ENCODE data around the gene CA9. TPM values are rescaled to one million over a fixed set of nuclear protein-coding genes. Genes with fewer than 3 reads are reported as not detected.

CA9 gene
- total RNA-seq, 1 experiment from 2014 or later = 3.2 TPM

DNA sequence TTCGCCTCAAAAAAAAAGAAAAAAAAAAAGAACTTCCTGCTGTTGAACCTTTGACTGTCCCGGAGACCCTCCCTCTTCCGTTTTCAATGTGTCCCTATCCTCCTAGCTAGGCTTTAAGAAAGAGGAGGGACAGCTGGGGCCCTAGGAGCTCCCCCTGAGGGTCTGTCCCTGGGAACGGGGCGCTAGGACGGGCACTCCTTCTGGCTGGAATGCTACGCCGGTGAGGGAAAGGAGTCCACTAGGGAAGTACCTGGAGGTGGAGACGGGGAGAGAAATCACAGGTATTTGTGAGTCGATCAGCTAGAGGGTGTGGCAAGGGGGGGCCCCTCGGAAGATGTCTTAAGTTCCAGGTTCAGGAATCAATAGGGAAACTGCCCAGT is 27.6 kb upstream of the CA9 start:
- Histone ChIP-seq H3K27me3 (no peaks in the 10 kb centered on the region), H3K27ac (peak overlapping the region; percentile 37), H3K9me3 (replicated peaks) (no peaks in the 10 kb centered on the region), H3K36me3 (no peaks in the 10 kb centered on the region), H3K4me3 (peak overlapping the region; percentile 65), H3K4me1 (no peaks in the 10 kb centered on the region)
- peak; percentile 49 to 66 for DNase-seq

GRCh38 chr9:35646533-35647265 is 27.0 kb upstream of the CA9 start:
- Histone ChIP-seq H3K27me3 (no peaks in the 10 kb centered on the region), H3K27ac (peak overlapping the region; percentile 37), H3K36me3 (no peaks in the 10 kb centered on the region), H3K9me3 (replicated peaks) (no peaks in the 10 kb centered on the region), H3K4me3 (peak overlapping the region; percentile 65), H3K4me1 (no peaks in the 10 kb centered on the region)
- DNase-seq = peak; percentile 88 to 91

DNA sequence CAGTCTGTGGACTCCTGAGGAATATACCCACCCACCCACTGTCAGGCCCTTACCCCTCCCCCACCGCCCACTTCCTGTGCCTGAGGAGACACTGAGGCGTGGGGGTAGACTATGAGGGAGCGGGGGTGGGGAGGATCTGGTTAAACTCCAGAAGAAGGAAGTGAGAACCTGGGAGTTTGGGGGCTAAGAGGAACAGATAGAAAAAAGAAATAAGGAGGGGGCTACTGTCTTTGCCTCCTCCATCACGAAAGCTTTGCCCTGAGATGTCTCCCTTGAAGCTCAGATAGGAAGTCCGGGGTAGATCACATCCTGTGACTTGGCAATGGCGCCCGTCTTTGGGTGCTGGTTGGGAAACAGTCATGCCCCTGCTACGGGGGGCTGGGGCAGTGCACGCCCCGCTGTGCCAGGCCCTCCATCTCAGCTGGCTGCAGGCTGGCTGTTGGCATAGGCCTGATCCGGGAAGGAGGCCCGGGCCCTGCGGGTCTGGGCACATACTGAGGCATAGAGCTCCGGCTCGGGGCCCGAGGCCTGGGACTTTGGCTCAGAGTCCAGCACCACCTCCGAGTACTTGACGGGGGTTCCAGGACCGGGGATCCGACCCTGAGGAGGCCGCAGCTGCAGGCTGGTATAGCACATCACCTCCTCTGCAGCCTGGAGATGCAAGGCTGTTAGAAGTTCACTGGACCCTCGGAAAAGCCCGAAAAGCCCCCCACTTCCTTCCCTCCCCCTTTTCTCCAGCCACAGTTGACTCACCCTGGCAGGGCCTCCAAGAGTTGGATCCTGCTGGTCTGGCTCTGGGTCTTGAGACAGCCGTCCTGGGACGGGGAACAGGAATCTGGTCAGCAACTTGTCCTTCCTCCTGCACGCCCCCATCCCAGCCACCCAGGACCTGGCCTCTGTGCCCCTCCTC is 24.0 kb upstream of the CA9 start:
- no peak for DNase-seq

GRCh38 chr9:35650341-35651158 is 23.2 kb upstream of the CA9 start, which contains the start of gene SIT1:
Gene SIT1 (minus strand): TSS chr9:35650931. CDS start chr9:35650853, 78 bp downstream.
- Histone ChIP-seq H3K27ac (no peak within 1 kb of the TSS), H3K4me3 (no peak within 1 kb of the TSS), H3K27me3 (no peaks in the 10 kb centered on the region), H3K4me1 (no peaks in the 10 kb centered on the region), H3K36me3 (no peaks in the 10 kb centered on the region), H3K9me3 (replicated peaks) (no peaks in the 10 kb centered on the region)
- no peak for DNase-seq

More for the DNA sequence above, 24.0 kb upstream of the CA9 start:
- Histone ChIP-seq H3K9me3 (replicated peaks) (no peaks in the 10 kb centered on the region), H3K27ac (no peak overlapping the region), H3K36me3 (no peaks in the 10 kb centered on the region), H3K4me1 (no peaks in the 10 kb centered on the region), H3K27me3 (no peaks in the 10 kb centered on the region), H3K4me3 (no peak overlapping the region)

GRCh38 chr9:35651956-35652828 is 21.5 kb upstream of the CA9 start:
- Histone ChIP-seq H3K4me3 (no peak overlapping the region), H3K4me1 (no peaks in the 10 kb centered on the region), H3K36me3 (no peaks in the 10 kb centered on the region), H3K27me3 (no peaks in the 10 kb centered on the region), H3K27ac (no peak overlapping the region), H3K9me3 (replicated peaks) (no peaks in the 10 kb centered on the region)
- DNase-seq = no peak

- DNase-seq = no peak
- Histone ChIP-seq H3K9me3 (replicated peaks) (no peaks in the 10 kb centered on the region), H3K4me1 (no peaks in the 10 kb centered on the region), H3K27me3 (no peaks in the 10 kb centered on the region), H3K36me3 (no peaks in the 10 kb centered on the region), H3K4me3 (no peak overlapping the region), H3K27ac (no peak overlapping the region)
Observed at GRCh38 chr9:35652829-35653209, 20.9 kb upstream of the CA9 start.

- H3K4me1 ChIP-seq = no peaks in the 10 kb centered on the region
- no peak overlapping the region for H3K27ac ChIP-seq
- no peaks in the 10 kb centered on the region for H3K9me3 ChIP-seq (replicated peaks)
- no peak for DNase-seq
- no peaks in the 10 kb centered on the region for H3K27me3 ChIP-seq
- H3K36me3 ChIP-seq = no peaks in the 10 kb centered on the region
- H3K4me3 ChIP-seq = no peak overlapping the region
Observed at GRCh38 chr9:35653611-35654010, 20.1 kb upstream of the CA9 start.

GRCh38 chr9:35656348-35656747 is 17.4 kb upstream of the CA9 start:
- H3K36me3 ChIP-seq = no peaks in the 10 kb centered on the region
- no peaks in the 10 kb centered on the region for H3K4me1 ChIP-seq
- H3K9me3 ChIP-seq (replicated peaks) = no peaks in the 10 kb centered on the region
- no peaks in the 10 kb centered on the region for H3K27me3 ChIP-seq
- no peak overlapping the region for H3K27ac ChIP-seq
- no peak overlapping the region for H3K4me3 ChIP-seq
- peak in 1 of 2 experiments; percentile 29 for DNase-seq

DNA sequence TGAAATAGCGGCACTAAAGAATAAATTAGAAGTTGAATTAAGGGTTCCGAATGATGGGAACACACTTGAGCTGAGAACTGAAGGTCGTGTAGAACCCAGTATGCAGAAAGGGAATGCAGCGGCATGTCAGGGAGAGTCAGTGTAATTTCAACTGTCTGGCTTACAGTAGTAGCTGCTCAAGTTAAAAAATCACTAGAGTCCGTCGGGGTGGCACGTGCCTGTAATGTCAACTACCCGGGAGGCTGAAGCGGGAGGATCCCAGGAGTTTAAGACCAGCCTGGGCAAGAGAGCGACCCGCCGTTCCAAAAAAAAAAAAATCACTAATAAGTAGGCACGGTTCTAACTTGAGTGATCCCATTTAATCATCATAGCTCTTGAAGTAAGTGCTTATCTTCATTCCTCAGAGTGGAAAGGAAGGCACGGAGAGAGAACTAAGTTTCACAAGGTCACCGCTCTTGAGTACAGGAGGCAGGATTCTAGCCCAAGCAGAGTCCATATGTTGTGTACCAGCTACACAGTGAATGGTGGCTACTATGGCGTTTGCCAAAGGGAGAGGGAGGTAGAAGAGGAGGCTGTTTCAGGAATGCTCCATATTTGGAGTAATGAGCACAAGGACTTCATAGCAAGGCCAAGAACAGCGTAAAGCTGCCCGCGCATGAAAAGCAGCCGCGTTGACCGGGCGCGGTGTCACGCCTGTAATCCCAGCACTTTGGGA is 16.7 kb upstream of the CA9 start:
- Histone ChIP-seq H3K27me3 (no peaks in the 10 kb centered on the region), H3K4me3 (peak overlapping the region; percentile 83), H3K9me3 (replicated peaks) (no peaks in the 10 kb centered on the region), H3K4me1 (no peaks in the 10 kb centered on the region), H3K36me3 (no peaks in the 10 kb centered on the region), H3K27ac (peak overlapping the region; percentile 96)
- DNase-seq = no peak

GRCh38 chr9:35657546-35658136 is 16.1 kb upstream of the CA9 start, which contains the start of gene RMRP:
Gene RMRP (minus strand): TSS chr9:35658019.
- Histone ChIP-seq H3K27ac (peak within 1 kb of the TSS; percentile 96), H3K27me3 (no peaks in the 10 kb centered on the region), H3K9me3 (replicated peaks) (no peaks in the 10 kb centered on the region), H3K4me3 (peak within 1 kb of the TSS; percentile 83), H3K4me1 (no peaks in the 10 kb centered on the region), H3K36me3 (no peaks in the 10 kb centered on the region)
- peak; percentile 99 for DNase-seq

DNA sequence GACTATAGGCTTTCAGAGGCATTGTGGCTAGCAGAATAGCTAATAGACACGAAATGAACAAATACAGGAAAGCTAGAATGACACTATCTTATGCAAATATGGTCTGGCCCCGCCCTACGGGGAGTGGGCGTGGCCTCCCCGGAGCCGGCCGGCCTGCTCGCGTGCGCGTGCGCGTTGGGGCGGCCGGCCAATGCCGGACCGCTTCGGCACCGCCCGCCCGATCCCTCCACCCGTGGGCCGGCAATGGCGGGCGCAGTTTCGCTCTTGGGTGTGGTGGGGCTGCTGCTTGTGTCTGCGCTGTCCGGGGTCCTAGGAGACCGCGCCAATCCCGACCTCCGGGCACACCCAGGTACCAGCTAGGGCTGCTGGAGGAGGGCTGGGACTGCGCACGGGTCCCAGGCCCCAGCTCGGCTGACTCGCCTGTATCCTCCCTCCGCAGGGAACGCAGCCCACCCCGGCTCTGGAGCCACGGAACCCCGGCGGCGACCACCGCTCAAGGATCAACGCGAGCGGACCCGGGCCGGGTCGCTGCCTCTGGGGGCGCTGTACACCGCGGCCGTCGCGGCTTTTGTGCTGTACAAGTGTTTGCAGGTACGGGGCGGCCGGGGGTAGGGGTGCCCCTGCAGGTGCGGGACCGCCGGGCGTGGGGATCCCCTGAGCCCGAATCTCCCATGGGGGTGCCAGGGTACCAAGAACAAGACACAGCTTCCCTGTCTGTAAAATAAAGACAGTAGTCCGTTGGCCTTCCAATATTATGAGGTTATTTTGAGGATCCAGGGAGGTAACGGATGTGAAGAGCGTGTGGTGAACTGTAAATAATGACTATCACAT is 15.4 kb upstream of the CA9 start, which contains the start of gene CCDC107:
Gene CCDC107, plus strand, starts transcription at position 156 of the 831 bp plus-strand sequence. Its CDS starts 88 bp downstream, at position 244.
- H3K4me3 ChIP-seq = peak within 1 kb of the TSS; percentile 83
- no peaks in the 10 kb centered on the region for H3K4me1 ChIP-seq
- H3K27me3 ChIP-seq = no peaks in the 10 kb centered on the region
- H3K36me3 ChIP-seq = no peaks in the 10 kb centered on the region
- peak within 1 kb of the TSS; percentile 96 for H3K27ac ChIP-seq
- DNase-seq = peak; percentile 78 to 88
- H3K9me3 ChIP-seq (replicated peaks) = no peaks in the 10 kb centered on the region

- Histone ChIP-seq H3K27me3 (no peaks in the 10 kb centered on the region), H3K9me3 (replicated peaks) (no peaks in the 10 kb centered on the region), H3K36me3 (no peaks in the 10 kb centered on the region), H3K27ac (0 out of 2 replicates have a peak overlapping the region, but pooled peaks have one; percentile 96), H3K4me1 (no peaks in the 10 kb centered on the region), H3K4me3 (peak overlapping the region; percentile 83)
- DNase-seq = peak in 1 of 2 experiments; percentile 34
Observed at GRCh38 chr9:35658968-35659220, 14.8 kb upstream of the CA9 start.
